Measurements from ENCODE around the gene SCN4B.

Gene SCN4B

DNA sequence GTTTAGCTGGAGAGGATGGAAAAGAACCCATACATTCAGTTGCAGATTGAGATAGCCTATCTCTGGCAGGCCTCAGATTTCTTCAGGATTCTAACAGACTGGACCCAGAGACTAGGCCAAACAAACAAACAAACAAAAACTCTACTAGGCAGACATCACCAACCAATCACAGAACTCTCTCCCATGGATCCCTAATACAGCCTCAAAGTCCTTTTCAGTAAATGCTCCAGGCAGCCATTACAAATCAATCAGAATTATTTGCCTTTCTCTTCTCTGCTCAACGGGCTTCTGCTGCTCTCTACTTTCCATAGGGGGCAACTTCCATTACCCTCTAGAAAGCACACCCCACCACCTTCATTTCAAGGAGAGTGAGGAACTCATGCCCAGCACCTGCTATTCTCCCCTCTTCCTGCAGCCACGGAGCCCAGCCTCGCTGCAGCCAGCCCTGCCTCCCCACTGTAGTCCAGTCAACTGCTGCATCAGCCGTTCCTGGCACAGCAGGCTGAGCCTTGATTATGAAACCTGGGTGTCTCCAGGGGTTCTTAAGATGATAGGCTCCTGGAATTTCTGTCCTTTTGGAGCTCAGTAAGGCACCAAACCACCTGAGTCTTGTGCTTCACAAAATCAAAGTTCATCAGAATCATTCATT lies 46.8 kb downstream of the SCN4B start:
- in situ Hi-C loops (cut with MboI; ENCODE audit: low sequenced_read_pairs) = no loop called here

DNA sequence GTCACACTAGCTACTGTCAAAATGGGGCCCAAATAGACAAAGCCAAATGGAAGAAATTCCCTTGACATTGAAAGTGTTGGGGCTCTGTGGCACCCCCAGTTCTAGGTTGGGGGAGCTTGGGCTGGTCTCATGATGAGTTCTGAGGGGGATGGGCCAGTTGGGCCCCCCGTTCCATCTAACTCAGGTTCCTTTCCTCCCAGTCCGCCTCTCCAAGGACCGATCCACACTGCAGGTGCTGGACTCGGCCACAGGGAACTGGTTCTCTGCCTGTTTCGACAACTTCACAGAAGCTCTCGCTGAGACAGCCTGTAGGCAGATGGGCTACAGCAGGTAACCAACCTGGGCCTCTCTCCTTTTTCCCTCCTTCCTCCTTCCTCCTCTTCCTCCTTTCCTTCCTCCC lies 48.1 kb downstream of the SCN4B start:
- in situ Hi-C loops (cut with MboI; ENCODE audit: low sequenced_read_pairs) = no loop called here

DNA sequence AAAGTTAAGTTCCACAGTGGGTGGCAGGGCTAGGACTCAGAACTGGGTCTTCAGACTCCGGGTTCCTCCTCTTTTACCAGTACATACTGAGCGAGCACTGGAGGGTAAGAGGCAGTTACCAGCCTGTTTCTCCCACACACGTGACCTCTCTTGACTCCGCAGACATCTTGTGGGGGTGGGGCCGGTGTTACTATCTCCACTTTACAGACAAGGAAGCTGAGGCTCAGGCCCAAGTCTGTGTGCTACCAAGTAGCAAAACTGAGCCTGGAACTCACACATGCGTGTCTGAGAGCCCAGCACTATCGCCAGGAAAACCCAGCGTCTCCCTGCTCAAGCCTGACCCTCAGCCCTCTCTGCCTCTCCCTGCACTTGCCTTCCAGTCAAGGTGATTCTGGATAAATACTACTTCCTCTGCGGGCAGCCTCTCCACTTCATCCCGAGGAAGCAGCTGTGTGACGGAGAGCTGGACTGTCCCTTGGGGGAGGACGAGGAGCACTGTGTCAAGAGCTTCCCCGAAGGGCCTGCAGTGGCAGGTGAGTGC lies 49.8 kb downstream of the SCN4B start:
- in situ Hi-C loops (cut with MboI; ENCODE audit: low sequenced_read_pairs) = no loop called here

DNA sequence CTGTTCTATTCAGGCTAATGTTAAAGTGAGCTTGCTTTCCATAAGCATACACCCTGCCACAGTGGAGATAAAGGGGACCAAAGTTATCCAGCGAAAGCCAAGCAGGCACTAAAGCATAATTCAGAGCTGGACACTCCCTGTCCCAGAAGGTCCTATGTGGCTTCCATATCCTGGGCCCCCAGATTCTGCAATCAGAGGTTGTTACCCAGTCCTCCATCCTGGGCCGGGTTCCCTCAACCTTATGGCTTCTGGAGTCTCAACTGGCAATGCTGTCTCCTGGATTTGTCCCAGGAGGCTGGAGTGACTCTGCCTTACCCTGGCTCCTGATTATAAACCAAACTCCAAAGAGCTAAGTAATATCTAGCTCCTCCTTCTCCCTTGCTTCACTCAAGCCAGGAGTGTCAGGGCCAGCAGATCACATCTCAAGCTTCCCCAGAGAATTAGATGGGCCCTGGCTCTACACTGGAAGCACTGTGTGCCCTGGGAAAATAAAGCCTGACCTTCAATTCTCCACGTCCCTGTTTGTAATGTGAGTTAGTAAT lies 51.9 kb downstream of the SCN4B start:
- in situ Hi-C loops (cut with MboI; ENCODE audit: low sequenced_read_pairs) = no loop called here

DNA sequence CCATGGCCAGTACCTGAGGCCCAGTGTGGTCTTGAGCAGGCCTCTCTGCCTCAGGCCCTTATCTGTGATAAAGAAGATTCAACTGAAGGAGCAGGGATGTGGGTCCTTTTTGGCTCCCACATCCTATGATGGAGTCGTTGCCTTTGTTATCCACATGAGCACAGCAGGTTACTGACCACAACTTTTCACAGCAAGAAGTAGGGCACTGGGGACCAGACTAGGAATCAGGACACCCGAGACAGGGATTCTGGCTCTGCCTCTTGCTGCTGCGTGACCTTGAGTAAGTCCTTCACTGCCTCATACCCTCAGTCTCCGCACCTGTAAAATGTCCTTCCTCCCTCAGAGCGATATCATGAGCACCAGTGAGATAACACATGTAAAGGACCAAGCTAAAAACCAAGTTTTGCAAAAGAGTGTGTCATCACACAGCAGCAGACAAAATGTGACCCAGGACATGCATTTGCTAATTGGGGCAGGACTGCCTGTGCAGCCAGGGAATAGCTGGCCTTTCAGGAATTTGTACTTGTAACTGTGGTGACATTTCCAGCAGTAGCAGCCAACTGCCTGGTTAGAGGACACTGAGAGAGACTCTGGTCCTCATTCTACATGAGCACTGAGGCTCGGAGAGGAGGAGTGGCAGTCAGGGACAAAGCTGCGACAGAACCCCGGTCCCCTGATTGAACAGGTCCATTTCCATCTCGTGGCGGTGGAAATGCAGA lies 52.6 kb downstream of the SCN4B start:
- in situ Hi-C loops (cut with MboI; ENCODE audit: low sequenced_read_pairs) = no loop called here

DNA sequence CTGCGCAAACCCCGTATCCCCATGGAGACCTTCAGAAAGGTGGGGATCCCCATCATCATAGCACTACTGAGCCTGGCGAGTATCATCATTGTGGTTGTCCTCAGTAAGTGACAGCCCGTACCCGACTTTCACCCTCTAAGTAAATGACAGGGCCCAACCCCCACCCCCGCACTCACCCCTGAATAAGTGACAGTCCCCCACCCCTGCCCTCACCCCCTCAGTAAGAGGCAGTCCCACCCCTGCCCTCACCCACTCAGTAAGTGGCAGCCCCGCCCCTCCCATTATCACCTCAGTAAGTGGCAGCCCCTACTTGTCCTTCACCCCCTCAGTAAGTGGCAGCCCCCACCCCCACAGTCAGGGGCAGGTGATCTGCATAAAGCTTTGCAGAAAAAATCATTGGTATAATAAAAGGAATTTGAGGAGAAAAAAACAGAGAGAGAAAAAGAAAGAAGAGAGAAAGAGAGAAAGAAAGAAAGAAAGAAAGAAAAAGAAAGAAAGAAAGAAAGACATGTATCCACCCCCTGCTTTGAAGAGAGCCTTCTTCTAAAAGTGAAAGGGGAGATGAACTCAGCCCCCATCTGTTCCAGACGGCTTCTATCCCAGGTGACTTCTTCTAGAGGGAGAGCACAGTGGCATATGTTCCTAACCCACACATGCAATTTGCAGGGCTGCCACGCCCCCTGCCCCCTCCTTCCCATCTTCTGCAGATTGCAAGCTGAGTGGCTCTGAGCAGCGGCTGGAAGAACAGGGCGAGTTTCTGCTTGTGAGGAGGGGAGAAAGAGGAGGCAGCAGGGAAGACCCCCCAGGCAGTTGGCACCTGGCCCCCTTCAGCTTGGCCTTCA lies 53.4 kb downstream of the SCN4B start:
- in situ Hi-C loops (cut with MboI; ENCODE audit: low sequenced_read_pairs) = no loop called here

DNA sequence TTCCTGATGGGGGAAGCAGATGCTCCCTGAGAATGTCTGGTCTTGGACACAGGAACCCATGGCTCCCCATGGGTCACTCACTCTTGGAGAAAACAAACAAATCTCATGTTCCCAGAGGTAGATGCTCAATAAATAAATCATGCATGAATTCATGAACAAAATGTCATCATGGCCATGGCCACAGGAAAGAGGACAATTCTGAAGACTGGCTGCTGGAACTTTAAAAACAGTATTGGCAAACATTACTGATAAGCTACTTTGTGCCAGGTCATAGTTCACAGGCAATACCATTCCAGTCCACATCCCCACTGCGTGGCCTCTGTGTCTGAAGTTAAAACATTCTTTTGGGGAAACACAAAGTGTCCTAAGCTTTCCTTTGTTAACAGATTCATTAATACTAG lies 56.7 kb downstream of the SCN4B start:
- in situ Hi-C loops (cut with MboI; ENCODE audit: low sequenced_read_pairs) = no loop called here

DNA sequence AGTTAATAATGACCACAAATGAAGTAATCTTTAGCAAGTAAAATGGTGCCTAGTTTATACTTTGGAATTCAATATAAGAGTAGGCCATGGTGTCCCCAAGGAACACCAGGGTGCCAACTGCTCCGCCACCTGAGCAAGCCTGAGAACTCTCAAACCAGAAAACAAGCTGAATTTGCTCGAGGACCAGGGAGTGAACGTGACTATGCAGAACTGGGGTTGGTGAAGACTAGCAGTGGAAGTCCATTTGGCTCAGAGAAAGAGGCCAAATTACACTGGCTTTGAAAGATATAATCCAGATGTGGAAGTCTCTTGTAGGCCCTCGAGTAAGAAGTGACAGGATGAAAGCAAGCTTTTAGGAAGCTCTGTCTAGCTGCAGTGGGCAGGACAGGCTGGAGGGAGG lies 57.1 kb downstream of the SCN4B start:
- in situ Hi-C loops (cut with MboI; ENCODE audit: low sequenced_read_pairs) = no loop called here

DNA sequence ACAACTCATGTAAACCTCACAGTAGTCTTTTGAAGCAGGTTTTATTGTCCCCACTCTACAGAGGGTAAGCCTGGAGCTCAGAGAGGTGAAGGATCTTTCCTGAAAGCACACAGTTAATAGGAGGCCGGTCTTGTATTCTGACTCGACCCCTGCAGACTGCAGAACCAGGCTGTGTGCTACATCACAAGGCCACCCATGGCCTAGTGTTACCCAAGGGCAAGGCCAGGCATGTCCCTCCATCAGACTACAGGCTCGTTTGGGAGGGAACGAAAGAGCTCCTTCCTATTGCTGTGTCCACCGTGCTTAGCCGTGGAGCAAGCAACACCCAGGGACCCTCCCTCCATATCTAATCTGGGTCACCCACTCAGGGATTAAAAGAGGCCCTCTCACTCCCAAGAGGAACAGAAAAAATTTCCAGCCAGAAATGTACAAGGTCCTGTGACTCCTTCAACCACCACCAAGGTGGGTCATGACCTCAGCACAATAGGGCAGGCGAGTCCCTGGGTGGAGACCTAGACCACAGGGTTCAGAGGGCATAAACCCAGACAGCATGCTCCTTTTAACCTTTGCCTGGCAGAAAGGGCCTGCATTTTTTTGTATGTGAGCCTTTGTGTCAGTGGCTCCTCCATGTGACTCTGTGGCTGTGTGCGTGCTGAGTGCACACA lies 59.6 kb downstream of the SCN4B start:
- in situ Hi-C loops (cut with MboI; ENCODE audit: low sequenced_read_pairs) = no loop called here

DNA sequence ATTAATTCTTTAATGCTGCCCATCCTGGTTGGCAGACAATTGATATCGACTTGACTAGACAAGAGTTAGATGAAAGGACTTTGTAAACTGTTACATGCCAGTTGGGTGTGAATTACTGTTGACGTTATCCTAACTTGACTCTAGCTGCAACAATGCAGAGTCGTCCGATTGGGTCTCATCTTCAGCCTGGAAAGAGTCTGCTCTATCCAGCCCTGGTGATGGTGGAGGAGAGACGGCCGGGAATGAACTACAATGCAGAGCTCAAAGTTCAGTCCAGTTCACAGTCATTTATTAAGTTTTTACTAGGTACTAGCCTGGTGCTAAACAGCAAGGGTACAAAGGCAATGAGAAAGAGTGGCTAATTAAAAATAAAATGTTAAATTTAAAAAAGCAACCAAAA lies 60.9 kb downstream of the SCN4B start:
- in situ Hi-C loops (cut with MboI; ENCODE audit: low sequenced_read_pairs) = no loop called here

DNA sequence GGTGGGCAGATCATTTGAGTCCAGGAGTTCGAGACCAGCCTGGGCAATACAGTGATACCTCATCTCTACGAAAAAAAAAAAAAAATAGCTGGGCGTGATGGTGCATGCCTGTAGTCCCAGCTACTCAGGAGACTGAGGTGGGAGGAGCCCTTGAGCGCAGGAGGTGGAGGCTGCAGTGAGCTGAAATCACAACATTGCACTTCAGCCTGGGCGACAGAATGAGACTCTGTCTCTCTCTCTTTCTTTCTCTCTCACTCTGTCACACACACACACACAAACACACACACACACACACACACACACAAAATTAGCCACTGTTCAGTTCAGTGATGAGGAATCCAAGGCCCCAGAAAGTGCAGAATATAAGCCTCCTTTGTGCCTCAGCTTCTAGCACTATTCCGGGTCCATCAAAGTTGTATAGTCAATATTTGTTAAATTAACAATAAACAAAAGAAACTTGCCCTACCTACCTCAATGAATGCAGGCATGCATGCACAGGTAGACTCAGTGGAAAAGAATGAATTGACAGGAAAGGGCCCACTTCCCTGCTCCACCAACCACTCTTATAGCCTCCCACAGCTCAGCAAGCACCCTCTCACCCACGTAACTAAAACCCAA lies 62.0 kb downstream of the SCN4B start:
- in situ Hi-C loops (cut with MboI; ENCODE audit: low sequenced_read_pairs) = no loop called here

DNA sequence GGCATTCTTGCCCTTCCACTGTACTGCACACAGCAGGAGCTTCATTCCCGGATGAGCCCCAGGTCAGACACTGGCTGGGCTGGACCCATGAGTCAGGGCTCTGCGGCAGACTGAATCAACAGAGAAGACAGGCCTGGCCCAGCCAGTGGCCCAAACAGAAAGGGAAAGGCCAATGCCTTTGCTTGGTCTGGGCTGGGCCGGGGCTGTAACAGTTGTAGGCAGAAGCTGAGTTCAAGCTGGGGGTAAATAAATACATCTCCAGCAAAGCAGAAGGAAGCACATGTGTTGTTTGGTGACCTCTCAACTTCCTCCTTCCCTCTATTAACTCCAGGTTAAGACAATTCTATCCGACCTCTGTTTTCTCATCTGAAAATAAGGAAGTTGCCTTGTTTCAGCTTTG lies 64.1 kb downstream of the SCN4B start:
- in situ Hi-C loops (cut with MboI; ENCODE audit: low sequenced_read_pairs) = no loop called here

DNA sequence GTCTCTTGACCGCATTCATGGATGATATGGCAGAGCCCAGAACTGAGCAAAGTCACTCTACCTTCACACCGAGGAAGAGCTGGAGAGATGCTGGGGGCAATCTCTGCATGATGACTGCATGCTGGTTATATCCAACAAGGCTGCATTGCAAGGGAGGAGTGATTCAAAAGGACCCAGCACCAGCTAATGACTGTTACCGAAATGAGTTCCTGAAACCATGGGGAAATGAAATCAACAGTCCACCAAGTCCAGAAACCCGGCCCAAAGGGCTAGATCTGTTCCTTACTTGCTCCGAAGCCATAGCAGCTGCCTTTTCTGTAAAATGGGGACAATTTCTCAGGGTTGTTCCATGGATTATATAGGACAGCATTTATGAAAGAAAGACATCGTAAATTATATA lies 64.7 kb downstream of the SCN4B start:
- in situ Hi-C loops (cut with MboI; ENCODE audit: low sequenced_read_pairs) = no loop called here

DNA sequence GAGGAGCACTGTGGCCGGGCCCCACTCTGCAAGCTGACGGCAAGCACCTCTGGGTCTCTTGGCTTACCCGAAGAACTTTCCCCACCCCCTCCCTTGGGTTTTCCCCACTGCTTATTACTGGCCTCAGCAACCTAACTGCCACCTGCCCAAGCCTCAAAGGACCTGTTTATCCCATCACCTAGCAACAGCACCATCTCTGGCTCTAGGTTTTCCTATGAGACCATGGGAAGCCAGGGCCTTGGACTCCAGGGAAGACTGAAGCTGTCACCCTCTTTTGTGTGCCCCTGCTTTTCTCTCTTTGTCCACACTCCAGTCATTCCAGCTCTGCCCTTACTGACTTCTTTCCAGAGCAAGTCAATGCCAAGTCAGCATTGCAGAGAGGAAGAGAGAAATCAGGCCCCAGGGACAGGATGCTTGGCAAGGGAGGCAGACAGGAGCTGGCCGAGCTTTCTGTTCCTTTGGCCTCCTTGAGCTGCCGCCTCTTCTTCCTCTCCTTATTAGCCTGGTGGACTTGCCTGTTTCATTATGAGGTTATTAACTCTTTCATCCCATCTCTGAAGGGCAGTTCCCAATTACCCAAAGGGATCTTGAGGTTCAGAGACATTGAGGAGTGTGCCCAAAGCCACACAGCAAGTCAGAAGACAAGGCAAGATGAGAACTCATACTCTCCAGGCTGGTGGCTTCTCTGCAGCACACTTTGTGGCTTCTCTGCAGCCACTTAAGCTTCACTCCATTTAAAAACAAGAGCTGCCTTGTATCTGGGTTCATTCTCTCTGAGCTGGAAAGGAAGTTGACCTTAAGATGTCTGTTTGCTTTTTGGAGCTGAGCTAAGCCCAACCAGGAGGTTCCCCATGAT lies 65.5 kb downstream of the SCN4B start, which contains the start of gene SMIM35:
Gene SMIM35, minus strand, starts transcription at position 51 of the 856 bp plus-strand sequence. CDS start 206 bp downstream, outside the sequence.
- in situ Hi-C loops (cut with MboI; ENCODE audit: low sequenced_read_pairs) = no loop called here

DNA sequence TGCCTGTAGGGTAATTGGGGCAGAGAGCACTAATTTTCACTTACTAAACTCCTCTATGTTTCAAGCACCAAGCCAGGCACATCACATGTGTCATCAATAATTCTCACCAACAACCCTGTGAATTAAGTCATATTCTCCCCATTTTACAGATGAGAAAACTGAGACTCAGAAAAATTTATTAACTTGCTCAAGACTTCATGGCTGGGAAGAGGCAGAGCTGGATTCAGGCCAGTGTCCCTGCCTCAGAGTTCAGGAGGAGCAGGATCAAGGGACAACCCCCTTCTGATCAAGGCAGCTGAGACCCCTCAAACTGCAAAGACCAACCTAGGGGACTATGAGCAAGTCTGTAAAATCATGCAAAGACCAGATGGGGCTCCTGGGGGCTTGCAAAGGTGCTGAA lies 68.0 kb downstream of the SCN4B start:
- in situ Hi-C loops (cut with MboI; ENCODE audit: low sequenced_read_pairs) = no loop called here

DNA sequence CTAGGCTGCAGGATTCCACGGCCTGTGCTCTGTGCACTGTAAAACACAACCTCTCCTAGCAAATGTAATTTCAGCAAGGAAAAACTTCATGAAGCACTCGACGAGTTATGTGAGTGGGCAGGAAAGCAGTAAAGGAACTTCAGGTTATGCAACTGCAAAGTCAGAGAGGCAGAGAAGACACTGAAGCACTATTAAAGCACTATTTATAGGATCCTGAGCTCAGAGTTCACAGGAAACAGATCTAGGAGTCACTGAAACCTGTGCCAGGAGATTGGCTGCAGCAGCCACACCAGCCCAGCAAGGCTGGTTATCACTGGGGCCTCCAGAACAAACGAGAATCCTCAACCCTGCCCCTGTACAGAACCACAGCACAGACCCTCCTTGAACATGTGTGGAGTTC lies 68.4 kb downstream of the SCN4B start:
- in situ Hi-C loops (cut with MboI; ENCODE audit: low sequenced_read_pairs) = no loop called here

Data from HL-60/S4 treated with phorbol 12-myristate 13-acetate at 8.2 ng/mL for 4 days and 3 days (cell line).